ENCODE measurements around the gene PACS2.

Gene PACS2

DNA sequence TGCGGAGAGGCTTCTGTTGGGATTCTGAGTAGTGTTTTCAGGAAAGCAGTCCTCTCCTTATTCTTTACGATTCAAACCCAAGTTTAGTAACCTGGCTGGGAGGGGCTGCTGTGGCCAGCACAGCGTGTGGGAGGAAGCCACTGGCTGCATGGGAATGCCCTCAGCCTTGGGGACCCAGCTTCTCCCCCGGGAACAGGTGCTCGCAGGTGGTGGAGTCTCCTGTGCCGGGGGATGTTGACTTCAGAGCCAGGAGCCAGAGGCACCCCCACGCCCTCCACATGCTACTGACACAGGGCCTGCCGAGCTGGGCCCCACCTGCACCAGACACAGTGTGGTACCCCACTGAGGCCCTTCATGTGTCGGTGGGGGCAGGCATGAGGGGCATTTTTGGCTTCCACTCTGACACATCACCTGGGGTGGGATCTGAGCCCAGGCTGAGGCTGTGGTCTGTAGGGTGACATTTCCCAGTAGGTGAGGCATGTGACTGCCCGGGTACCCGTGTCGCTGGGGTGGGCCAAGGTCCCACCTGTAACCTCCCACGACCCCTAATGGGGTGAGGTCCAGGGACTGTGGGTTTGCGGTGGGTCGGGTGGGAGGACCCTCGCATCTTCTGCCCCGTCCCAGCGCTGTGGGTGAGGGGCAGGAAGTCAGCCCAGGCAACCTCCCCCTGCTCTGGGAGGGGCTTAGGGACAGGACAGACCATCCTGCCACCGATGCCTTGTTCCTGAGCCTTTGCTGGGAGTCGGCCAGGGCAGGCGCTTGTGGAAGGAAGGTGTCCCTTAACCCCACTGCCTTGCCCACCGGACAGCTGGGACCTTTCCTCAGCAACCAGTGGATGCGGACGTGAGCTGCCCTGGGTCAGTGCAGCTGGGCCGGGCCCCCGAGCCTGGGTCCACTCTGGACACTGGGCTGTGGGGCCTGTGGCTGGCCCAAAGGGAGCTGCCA lies 131.6 kb downstream of the PACS2 start:
- TF ChIP-seq ZFX (IDR thresholded peaks at IDR 0.05; ENCODE audit: borderline replicate concordance) (no peak), CTCF (IDR thresholded peaks at IDR 0.05) (no peak)
- no peak overlapping the region for H3K27ac ChIP-seq

GRCh38 chr14:105446971-105447370 lies 132.4 kb downstream of the PACS2 start:
- H3K27ac ChIP-seq, result no peak overlapping the region

More at GRCh38 chr14:105446971-105447370, 132.4 kb downstream of the PACS2 start:
- TF ChIP-seq CTCF (IDR thresholded peaks at IDR 0.05) (no peak), ZFX (IDR thresholded peaks at IDR 0.05; ENCODE audit: borderline replicate concordance) (no peak)
